ENCODE results near the gene ME3.

- TF ChIP-seq, protein P1, sequence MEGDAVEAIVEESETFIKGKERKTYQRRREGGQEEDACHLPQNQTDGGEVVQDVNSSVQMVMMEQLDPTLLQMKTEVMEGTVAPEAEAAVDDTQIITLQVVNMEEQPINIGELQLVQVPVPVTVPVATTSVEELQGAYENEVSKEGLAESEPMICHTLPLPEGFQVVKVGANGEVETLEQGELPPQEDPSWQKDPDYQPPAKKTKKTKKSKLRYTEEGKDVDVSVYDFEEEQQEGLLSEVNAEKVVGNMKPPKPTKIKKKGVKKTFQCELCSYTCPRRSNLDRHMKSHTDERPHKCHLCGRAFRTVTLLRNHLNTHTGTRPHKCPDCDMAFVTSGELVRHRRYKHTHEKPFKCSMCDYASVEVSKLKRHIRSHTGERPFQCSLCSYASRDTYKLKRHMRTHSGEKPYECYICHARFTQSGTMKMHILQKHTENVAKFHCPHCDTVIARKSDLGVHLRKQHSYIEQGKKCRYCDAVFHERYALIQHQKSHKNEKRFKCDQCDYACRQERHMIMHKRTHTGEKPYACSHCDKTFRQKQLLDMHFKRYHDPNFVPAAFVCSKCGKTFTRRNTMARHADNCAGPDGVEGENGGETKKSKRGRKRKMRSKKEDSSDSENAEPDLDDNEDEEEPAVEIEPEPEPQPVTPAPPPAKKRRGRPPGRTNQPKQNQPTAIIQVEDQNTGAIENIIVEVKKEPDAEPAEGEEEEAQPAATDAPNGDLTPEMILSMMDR (IDR thresholded peaks at IDR 0.05): no peak
- TF ChIP-seq EZH2 (IDR thresholded peaks at IDR 0.05; ENCODE audit: borderline replicate concordance, insufficient read depth, low read depth, low read length, poor library complexity, severe bottlenecking): no peak
Measured at GRCh38 chr11:86523738-86524619, 148.4 kb downstream of the ME3 start.
